ENCODE results near the gene LGALS7B. TPM values are rescaled to one million over a fixed set of nuclear protein-coding genes. Genes with fewer than 3 reads are reported as not detected.

LGALS7B gene
- total RNA-seq, 1 experiment from 2014 or later: 2.4 TPM

DNA sequence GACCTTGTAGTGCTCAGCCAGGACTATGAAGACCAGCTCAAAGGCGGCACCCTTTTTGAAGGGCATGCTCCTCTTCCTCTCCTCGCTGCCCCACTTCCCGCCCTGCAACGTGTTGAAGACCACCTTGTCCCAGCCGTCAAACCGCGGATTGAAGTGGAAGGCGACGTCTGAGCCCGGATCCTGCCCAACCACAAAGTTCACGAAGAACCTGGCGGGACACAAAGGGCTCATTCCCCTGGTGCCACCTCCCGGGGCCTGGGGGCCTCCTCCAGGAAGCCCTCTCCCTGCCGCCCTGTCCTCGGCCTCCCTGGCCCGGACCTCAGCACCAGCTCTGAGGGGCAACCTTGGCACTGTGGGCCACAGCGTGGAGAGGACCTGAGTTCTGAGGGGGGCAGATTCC, 19.7 kb downstream of the LGALS7B start (continued):
- TF ChIP-seq, protein P1, sequence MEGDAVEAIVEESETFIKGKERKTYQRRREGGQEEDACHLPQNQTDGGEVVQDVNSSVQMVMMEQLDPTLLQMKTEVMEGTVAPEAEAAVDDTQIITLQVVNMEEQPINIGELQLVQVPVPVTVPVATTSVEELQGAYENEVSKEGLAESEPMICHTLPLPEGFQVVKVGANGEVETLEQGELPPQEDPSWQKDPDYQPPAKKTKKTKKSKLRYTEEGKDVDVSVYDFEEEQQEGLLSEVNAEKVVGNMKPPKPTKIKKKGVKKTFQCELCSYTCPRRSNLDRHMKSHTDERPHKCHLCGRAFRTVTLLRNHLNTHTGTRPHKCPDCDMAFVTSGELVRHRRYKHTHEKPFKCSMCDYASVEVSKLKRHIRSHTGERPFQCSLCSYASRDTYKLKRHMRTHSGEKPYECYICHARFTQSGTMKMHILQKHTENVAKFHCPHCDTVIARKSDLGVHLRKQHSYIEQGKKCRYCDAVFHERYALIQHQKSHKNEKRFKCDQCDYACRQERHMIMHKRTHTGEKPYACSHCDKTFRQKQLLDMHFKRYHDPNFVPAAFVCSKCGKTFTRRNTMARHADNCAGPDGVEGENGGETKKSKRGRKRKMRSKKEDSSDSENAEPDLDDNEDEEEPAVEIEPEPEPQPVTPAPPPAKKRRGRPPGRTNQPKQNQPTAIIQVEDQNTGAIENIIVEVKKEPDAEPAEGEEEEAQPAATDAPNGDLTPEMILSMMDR (IDR thresholded peaks at IDR 0.05 in 2 of 3, conservative IDR thresholded peaks at IDR 0.05 in 1 of 3; ENCODE audit: borderline replicate concordance in 1 of 3, insufficient read depth in 1 of 3, low read depth in 2 of 3, low read length in 2 of 3): no peak
- TF ChIP-seq ZNF274 (IDR thresholded peaks at IDR 0.05; ENCODE audit: low read depth, low read length): no peak
- TF ChIP-seq RAD21 (IDR thresholded peaks at IDR 0.05; ENCODE audit: low read depth): no peak
- TF ChIP-seq POLR2AphosphoS5 (IDR thresholded peaks at IDR 0.05; ENCODE audit: low read depth, low read length): no peak

DNA sequence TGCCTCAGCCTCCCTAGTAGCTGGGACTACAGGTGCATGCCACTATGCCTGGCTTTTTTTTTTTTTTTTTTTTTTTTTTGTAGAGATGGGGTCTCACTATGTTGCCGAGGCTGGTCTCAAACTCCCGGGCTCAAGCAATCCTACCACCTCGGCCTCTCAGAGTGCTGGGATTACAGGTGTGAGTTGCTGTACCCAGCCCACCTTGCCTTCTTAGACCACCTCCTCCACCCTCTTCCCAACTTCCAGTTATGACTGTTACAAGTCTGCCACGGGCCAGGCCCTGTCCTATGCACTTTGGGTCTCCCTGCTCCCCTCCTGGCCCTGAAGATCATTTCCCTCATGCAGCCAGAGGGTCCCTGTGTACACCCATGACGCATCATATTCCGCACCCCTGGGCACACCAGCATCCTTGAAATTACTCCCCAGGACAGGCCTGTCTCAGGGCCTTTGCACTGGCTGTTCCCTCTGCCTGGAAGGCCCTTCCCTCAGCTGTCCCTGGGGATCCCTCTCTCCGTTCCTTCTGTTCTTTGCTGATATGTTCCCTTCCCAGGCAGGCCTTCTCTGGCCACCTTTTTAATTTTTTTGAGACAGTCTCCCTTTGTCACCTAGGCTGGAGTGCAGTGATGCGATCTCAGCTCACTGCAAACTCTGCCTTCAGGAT, 20.7 kb downstream of the LGALS7B start:
- POLR2A ChIA-PET: no interaction called here
- Histone ChIP-seq H3K9ac (ENCODE audit: low read length) (no peak overlapping the region), H3K4me1 (ENCODE audit: control insufficient read depth in 1 of 2, insufficient read depth in 2 of 2, low read length in 2 of 2) (peaks cover 0 to 5% of the 10 kb centered on the region in 2 experiments; a peak in 2 of 4 replicates), H3K36me3 (ENCODE audit: control insufficient read depth in 1 of 2, insufficient read depth in 2 of 2, low read length in 2 of 2) (no peaks in the 10 kb centered on the region), H2AFZ (ENCODE audit: low read depth, low read length, poor library complexity, severe bottlenecking) (no peak overlapping the region), H4K20me1 (ENCODE audit: insufficient read depth) (no peaks in the 10 kb centered on the region), H3K79me2 (ENCODE audit: insufficient read depth, low read length) (no peaks in the 10 kb centered on the region), H3K27me3 (ENCODE audit: insufficient read depth, low read length) (no peaks in the 10 kb centered on the region), H3K27ac (ENCODE audit: low read depth, low read length) (no peak overlapping the region), H3K9me2 (ENCODE audit: insufficient read depth) (no peaks in the 10 kb centered on the region), H3K9me3 (ENCODE audit: control insufficient read depth in 1 of 2, insufficient read depth in 1 of 2, low read depth in 1 of 2, low read length in 2 of 2) (no peaks in the 10 kb centered on the region), H3K4me2 (ENCODE audit: low read length) (no peak overlapping the region), H3K4me3 (replicated peaks in 1 of 2; ENCODE audit: low read depth in 1 of 2, low read length in 2 of 2) (no peak overlapping the region)
- TF ChIP-seq ELF1 (IDR thresholded peaks at IDR 0.05; ENCODE audit: borderline replicate concordance, low read depth) (no peak), POLR2AphosphoS5 (IDR thresholded peaks at IDR 0.05; ENCODE audit: low read depth, low read length) (no peak), SP1 (IDR thresholded peaks at IDR 0.05; ENCODE audit: low read depth) (no peak), CEBPB (IDR thresholded peaks at IDR 0.05; ENCODE audit: low read depth) (no peak), EGR1 (IDR thresholded peaks at IDR 0.05; ENCODE audit: low read depth) (no peak), EZH2 (IDR thresholded peaks at IDR 0.05) (no peak), ZFX (IDR thresholded peaks at IDR 0.05) (no peak), RAD21 (IDR thresholded peaks at IDR 0.05; ENCODE audit: low read depth) (no peak), ZNF274 (IDR thresholded peaks at IDR 0.05; ENCODE audit: low read depth, low read length) (no peak), TCF7L2 (IDR thresholded peaks at IDR 0.05; ENCODE audit: borderline replicate concordance, extremely low read depth, insufficient read depth, insufficient read length) (no peak), POLR2A (IDR thresholded peaks at IDR 0.05; ENCODE audit: borderline replicate concordance, extremely low read depth, insufficient read depth, insufficient read length) (no peak), CBX3 (IDR thresholded peaks at IDR 0.05; ENCODE audit: low read depth) (no peak), SIN3A (IDR thresholded peaks at IDR 0.05; ENCODE audit: low read depth) (no peak), EZH2phosphoT487 (IDR thresholded peaks at IDR 0.05; ENCODE audit: borderline replicate concordance) (no peak), YY1 (IDR thresholded peaks at IDR 0.05; ENCODE audit: extremely low read depth, insufficient replicate concordance, low read depth, low read length) (no peak), JUND (IDR thresholded peaks at IDR 0.05) (no peak), SRF (IDR thresholded peaks at IDR 0.05; ENCODE audit: low read depth) (no peak)
- TF ChIP-seq, protein P2, sequence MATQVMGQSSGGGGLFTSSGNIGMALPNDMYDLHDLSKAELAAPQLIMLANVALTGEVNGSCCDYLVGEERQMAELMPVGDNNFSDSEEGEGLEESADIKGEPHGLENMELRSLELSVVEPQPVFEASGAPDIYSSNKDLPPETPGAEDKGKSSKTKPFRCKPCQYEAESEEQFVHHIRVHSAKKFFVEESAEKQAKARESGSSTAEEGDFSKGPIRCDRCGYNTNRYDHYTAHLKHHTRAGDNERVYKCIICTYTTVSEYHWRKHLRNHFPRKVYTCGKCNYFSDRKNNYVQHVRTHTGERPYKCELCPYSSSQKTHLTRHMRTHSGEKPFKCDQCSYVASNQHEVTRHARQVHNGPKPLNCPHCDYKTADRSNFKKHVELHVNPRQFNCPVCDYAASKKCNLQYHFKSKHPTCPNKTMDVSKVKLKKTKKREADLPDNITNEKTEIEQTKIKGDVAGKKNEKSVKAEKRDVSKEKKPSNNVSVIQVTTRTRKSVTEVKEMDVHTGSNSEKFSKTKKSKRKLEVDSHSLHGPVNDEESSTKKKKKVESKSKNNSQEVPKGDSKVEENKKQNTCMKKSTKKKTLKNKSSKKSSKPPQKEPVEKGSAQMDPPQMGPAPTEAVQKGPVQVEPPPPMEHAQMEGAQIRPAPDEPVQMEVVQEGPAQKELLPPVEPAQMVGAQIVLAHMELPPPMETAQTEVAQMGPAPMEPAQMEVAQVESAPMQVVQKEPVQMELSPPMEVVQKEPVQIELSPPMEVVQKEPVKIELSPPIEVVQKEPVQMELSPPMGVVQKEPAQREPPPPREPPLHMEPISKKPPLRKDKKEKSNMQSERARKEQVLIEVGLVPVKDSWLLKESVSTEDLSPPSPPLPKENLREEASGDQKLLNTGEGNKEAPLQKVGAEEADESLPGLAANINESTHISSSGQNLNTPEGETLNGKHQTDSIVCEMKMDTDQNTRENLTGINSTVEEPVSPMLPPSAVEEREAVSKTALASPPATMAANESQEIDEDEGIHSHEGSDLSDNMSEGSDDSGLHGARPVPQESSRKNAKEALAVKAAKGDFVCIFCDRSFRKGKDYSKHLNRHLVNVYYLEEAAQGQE (IDR thresholded peaks at IDR 0.05; ENCODE audit: low read depth): no peak
- TF ChIP-seq, protein P3, sequence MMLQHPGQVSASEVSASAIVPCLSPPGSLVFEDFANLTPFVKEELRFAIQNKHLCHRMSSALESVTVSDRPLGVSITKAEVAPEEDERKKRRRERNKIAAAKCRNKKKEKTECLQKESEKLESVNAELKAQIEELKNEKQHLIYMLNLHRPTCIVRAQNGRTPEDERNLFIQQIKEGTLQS (IDR thresholded peaks at IDR 0.05): no peak
- CTCF ChIA-PET: no interaction called here
- intact Hi-C loops (cut with micrococcal nuclease): no loop called here
- RAD21 ChIA-PET (ENCODE audit: low non-redundant PET in 1 of 2, low total read pairs in 2 of 2, uncharacterized antibody in 2 of 2, unreplicated experiment in 2 of 2): interaction anchor here in 1 of 2 experiments (0.6 kb wide), 1 partner anchor 124 kb away, joined by 3 read pairs; no protein-coding TSS in a partner anchor
- BruUV-seq (replicated peaks): no TSS peak
- ATAC-seq: no peak
- DNase-seq (ENCODE audit: low read depth, low spot score): no peak
